A549 treated with AZD2906 at 1 μM for 4 hours (cell line): ENCODE measurements around the gene PLA2G1B. TPM values are rescaled to one million over a fixed set of nuclear protein-coding genes. Genes with fewer than 3 reads are reported as not detected.

Source experiments
- total RNA-seq: library from RNA; stranded (reverse); fragments of 200-300 nt; extraction: Qiagen RNA extraction; gene quantifications from 5 replicates; pipeline ENCODE4 v1.2.3, GENCODE V29; 2022

PLA2G1B gene
- 0.20 TPM in 1 of 5 replicates, not detected in the others for total RNA-seq

GRCh38 chr12:120327593-120327992, at the start of gene PLA2G1B:
Gene PLA2G1B (minus strand): TSS chr12:120327779. CDS start chr12:120327753, 26 bp downstream.

DNA sequence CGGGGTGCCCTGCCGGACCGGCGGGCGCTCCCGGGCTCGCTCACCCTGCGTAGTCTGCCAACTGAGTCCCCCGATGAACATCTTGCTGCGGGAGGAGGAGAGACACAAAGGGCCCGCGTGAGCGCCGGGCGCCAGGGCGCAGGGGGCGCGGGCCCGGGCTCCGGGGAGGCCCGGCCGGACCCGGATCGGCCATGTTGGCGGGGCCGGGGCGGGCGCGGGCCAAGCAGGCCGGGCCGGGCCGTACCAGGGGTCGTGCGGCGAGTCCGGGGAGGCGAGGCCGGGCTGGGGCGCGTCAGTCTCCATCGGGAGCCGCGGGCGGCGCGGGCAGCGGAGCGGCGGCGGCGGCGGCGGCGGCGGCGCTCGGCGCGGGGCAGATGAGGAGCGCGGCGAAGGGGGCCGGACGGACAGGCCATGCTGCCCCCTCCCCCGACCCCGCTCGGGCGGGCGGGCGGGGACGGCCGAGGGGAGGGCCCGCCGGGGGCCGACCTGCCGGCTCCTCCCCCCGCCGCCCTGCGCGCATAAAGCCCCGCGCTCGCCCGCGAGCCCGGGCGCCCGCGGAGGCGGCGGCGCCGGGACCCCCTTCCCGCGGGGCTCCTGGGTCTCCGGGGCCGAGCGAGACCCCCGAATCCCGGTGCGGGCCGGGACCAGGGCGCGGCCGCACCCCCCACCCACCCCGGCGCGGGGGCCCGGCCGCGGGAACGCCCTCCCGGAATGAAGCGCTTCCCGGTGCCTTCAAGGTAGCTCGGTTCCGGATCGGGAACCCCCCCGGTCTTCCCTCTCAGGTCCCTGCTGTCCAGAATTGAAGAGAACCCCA, 41.4 kb upstream of the PLA2G1B start, which contains the start of gene MSI1:
MSI1 (minus strand) TSS at position 376 of the 814 bp plus-strand sequence; CDS start at position 303, 73 bp downstream.

DNA sequence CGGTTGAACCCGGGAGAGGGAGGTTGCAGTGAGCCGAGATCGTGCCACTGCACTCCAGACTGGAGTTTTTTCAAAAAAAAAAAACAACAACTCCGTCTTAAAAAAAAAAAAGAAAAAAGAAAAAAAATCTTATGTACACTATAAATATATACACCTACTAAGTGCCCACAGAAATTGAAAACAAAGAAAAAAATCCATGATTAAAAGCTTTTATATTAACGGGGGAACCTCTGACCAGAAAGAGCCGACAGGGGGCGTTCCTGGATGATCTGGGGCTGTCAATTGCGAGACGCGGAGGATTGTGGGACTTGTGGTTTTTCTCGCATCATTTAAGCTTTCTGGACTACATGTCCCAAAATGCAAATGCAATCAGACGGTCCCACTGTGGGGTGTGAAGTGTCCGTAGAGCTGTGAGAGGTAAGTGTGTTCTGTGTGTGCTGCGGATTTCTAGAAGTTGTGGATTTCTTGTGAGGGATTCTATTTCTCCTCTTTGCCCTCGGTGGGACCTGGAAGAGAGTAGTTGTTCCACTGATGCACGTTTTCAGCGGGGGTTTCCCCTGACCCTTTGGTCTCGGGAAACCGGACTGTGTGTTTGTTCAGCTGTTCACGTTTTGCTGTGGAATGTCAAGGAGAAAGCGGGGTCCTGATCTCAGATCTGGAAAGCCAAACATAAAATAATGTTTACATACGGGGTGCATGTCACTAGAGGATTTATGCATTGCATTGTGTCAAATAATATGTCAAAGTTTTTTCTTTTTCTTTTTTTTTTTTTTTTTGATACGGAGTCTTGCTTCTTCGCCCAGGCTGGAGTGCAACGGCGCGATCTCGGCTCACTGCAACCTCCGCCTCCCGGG, 25.4 kb downstream of the PLA2G1B start, which contains the start of gene SIRT4:
SIRT4 (plus strand) TSS at position 360 of the 854 bp plus-strand sequence. CDS start 1,241 bp downstream, outside the sequence.

DNA sequence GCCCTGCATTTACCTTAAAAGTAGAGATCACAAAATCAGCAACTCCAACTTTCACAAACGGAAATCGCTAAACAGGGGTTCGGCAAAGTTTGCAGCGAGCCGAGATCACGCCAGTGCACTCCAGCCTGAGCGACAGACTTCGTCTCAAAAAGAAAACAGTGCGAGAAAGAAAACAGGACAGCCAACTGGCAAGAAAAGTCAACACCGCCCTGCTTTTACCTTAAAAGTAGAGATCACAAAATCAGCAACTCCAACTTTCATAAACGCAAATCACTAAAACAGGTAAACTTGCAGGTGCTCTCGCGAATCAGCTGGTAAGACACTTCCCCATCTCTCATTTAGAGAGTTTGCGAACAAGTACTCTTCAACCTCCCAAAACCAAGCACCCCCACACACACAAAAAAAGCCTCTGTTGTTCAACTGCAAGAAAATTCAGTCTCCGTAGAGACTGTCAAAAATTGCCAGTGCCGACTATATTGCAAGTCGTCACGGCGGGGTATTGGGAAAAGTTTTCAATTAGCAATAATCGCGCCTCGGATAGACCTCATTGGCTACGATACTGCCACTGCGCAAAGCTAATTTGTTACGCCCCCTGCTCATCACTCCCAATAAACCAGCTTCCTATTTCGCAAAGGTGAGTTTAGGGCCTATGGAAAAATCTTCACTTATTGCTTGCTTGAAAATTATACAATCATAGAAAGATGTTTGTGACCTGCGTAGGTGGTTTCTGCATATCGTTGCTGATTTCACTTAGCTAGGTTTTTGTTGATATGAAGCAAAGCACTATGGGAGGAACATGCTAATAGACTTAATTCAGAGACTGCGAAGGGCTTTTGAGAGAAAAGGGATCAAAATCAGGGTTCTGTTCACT, 34.7 kb downstream of the PLA2G1B start, which contains the start of gene RNU4-1:
RNU4-1 (minus strand) TSS at position 577 of the 871 bp plus-strand sequence.

Other genes starting within 250 kb of the PLA2G1B start
- 76.5 to 86.6 TPM (median 83.3 TPM) in 5 replicates for gene RAB35, start 211.0 kb downstream of the PLA2G1B start, total RNA-seq
- gene GCN1, start 133.1 kb downstream of the PLA2G1B start, total RNA-seq: 50.8 to 56.5 TPM (median 51.9 TPM) in 5 replicates
- 3,507 to 3,667 TPM (median 3,535 TPM) in 5 replicates for gene RPLP0, start 126.7 kb downstream of the PLA2G1B start, total RNA-seq
- 207 to 234 TPM (median 224 TPM) in 5 replicates for gene PXN, start 62.0 kb downstream of the PLA2G1B start, total RNA-seq
- 10.8 to 65.1 TPM in 2 of 5 replicates, not detected in the others for gene RNU4-2, start 35.9 kb downstream of the PLA2G1B start, total RNA-seq
- 97.7 TPM in 1 of 5 replicates, not detected in the others for gene RNU4-1, start 34.5 kb downstream of the PLA2G1B start, total RNA-seq
- gene SIRT4, start 25.5 kb downstream of the PLA2G1B start, total RNA-seq: 0.41 to 0.98 TPM (median 0.71 TPM) in 5 replicates
- gene MSI1, start 41.4 kb upstream of the PLA2G1B start, total RNA-seq: 1.0 to 1.5 TPM (median 1.3 TPM) in 5 replicates
- gene COX6A1, start 110.3 kb upstream of the PLA2G1B start, total RNA-seq: 674 to 853 TPM (median 841 TPM) in 5 replicates
- gene TRIAP1, start 118.6 kb upstream of the PLA2G1B start, total RNA-seq: 66.8 to 81.2 TPM (median 71.7 TPM) in 5 replicates
- 20.6 to 23.9 TPM (median 22.8 TPM) in 5 replicates for gene GATC, start 118.7 kb upstream of the PLA2G1B start, total RNA-seq
- gene SRSF9, start 142.0 kb upstream of the PLA2G1B start, total RNA-seq: 169 to 220 TPM (median 215 TPM) in 5 replicates
- 572 to 625 TPM (median 592 TPM) in 5 replicates for gene DYNLL1, start 168.3 kb upstream of the PLA2G1B start, total RNA-seq
- 26.3 to 29.4 TPM (median 27.7 TPM) in 5 replicates for gene COQ5, start 201.4 kb upstream of the PLA2G1B start, total RNA-seq
- gene RNF10, start 206.6 kb upstream of the PLA2G1B start, total RNA-seq: 86.9 to 105 TPM (median 96.6 TPM) in 5 replicates